ENCODE results near the gene NUDCD3.

DNA sequence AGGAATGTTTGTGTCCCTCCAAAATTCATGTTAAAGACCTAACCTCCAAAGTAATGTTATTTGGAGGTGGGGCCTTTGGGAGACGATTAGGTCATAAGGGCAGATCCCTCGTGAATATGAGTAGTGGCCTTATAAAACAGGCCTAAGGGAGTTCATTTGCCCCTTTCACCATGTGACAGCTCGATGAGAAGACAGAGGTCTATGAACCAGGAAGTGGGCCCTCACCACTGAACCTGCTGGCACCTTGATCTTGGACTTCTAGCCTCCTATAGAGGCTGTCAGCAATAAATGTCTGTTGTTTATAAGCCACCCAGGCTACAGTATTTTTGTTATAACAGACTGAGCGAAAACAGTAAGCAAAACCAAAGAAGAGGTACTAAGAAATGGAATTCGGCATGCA, 14.1 kb downstream of the NUDCD3 start:
- TF ChIP-seq, protein P1, sequence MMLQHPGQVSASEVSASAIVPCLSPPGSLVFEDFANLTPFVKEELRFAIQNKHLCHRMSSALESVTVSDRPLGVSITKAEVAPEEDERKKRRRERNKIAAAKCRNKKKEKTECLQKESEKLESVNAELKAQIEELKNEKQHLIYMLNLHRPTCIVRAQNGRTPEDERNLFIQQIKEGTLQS (IDR thresholded peaks at IDR 0.05; ENCODE audit: insufficient read depth, low read depth, low read length) = no peak
- TF ChIP-seq KDM1A (IDR thresholded peaks at IDR 0.05; ENCODE audit: borderline replicate concordance, low read length) (no peak), POLR2A (IDR thresholded peaks at IDR 0.05; ENCODE audit: control extremely low read depth in 1 of 2, low read depth in 2 of 2, low read length in 2 of 2) (no peak), POLR2AphosphoS5 (IDR thresholded peaks at IDR 0.05; ENCODE audit: low read depth, low read length) (no peak), TCF12 (IDR thresholded peaks at IDR 0.05; ENCODE audit: low read depth, low read length) (no peak), GTF2F1 (IDR thresholded peaks at IDR 0.05; ENCODE audit: borderline replicate concordance, low read depth, low read length) (no peak), EZH2 (IDR thresholded peaks at IDR 0.05; ENCODE audit: low read depth, low read length, severe bottlenecking) (no peak), TAF1 (IDR thresholded peaks at IDR 0.05; ENCODE audit: low read depth, low read length) (no peak), EP300 (IDR thresholded peaks at IDR 0.05; ENCODE audit: borderline replicate concordance in 1 of 2, low read depth in 2 of 2, low read length in 2 of 2) (no peak)
- TF ChIP-seq, protein P2, sequence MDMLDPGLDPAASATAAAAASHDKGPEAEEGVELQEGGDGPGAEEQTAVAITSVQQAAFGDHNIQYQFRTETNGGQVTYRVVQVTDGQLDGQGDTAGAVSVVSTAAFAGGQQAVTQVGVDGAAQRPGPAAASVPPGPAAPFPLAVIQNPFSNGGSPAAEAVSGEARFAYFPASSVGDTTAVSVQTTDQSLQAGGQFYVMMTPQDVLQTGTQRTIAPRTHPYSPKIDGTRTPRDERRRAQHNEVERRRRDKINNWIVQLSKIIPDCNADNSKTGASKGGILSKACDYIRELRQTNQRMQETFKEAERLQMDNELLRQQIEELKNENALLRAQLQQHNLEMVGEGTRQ (IDR thresholded peaks at IDR 0.05; ENCODE audit: low read length) = no peak

Measured in H1 (cell line).